HUDEP-2 (cell line): ENCODE results near the gene ACKR2.

Experiments used
- DNase-seq, 76 experiments: peaks; one replicate each; lab custom pipeline; 2025; ENCODE audit not compliant: unreplicated experiment in 76 of 76; lab: John Stamatoyannopoulos, UW

Gene ACKR2

GRCh38 chr3:42809202-42809601, at the start of gene ACKR2:
Gene ACKR2 (plus strand): TSS chr3:42809445. CDS start chr3:42864503, 55,058 bp downstream.
- DNase-seq, result no peak

GRCh38 chr3:42762046-42762724, 47.1 kb upstream of the ACKR2 start:
- DNase-seq, result no peak

GRCh38 chr3:42763021-42763420, 46.2 kb upstream of the ACKR2 start:
- no peak for DNase-seq

GRCh38 chr3:42764115-42764514, 45.1 kb upstream of the ACKR2 start:
- no peak for DNase-seq

- DNase-seq, result no peak
Observed at GRCh38 chr3:42764561-42765295, 44.5 kb upstream of the ACKR2 start.

GRCh38 chr3:42769477-42770131, 39.6 kb upstream of the ACKR2 start:
- no peak for DNase-seq

- DNase-seq, result no peak
Observed at GRCh38 chr3:42771271-42771670, 38.0 kb upstream of the ACKR2 start.

- DNase-seq, result peak; percentile 3 to 95 (median 86)
Observed at GRCh38 chr3:42772670-42773408, 36.4 kb upstream of the ACKR2 start, which contains the start of gene CCDC13. Gene CCDC13 (minus strand): TSS chr3:42773253. CDS start chr3:42758345, 14,908 bp downstream.

- DNase-seq, result no peak
Observed at GRCh38 chr3:42773409-42773751, 35.9 kb upstream of the ACKR2 start.

- no peak for DNase-seq
Observed at GRCh38 chr3:42778644-42779043, 30.6 kb upstream of the ACKR2 start.

GRCh38 chr3:42780398-42780797, 28.8 kb upstream of the ACKR2 start:
- DNase-seq, result no peak

GRCh38 chr3:42780892-42781700, 28.1 kb upstream of the ACKR2 start:
- DNase-seq, result peak in 36 of 76 experiments; percentile 1 to 66 (median 30)

GRCh38 chr3:42786212-42786611, 23.0 kb upstream of the ACKR2 start:
- DNase-seq, result peak in 24 of 76 experiments; percentile 5 to 73 (median 31)

- DNase-seq, result no peak
Observed at GRCh38 chr3:42786631-42787030, 22.6 kb upstream of the ACKR2 start.

- DNase-seq, result no peak
Observed at GRCh38 chr3:42790714-42791229, 18.5 kb upstream of the ACKR2 start.

- DNase-seq, result no peak
Observed at GRCh38 chr3:42795621-42796181, 13.5 kb upstream of the ACKR2 start.

GRCh38 chr3:42796332-42796885, 12.8 kb upstream of the ACKR2 start:
- no peak for DNase-seq

GRCh38 chr3:42799376-42799775, 9.9 kb upstream of the ACKR2 start:
- no peak for DNase-seq

GRCh38 chr3:42800251-42800650, 9.0 kb upstream of the ACKR2 start:
- DNase-seq, result no peak
